ENCODE results near the gene JMJD8.

The JMJD8 gene

DNA sequence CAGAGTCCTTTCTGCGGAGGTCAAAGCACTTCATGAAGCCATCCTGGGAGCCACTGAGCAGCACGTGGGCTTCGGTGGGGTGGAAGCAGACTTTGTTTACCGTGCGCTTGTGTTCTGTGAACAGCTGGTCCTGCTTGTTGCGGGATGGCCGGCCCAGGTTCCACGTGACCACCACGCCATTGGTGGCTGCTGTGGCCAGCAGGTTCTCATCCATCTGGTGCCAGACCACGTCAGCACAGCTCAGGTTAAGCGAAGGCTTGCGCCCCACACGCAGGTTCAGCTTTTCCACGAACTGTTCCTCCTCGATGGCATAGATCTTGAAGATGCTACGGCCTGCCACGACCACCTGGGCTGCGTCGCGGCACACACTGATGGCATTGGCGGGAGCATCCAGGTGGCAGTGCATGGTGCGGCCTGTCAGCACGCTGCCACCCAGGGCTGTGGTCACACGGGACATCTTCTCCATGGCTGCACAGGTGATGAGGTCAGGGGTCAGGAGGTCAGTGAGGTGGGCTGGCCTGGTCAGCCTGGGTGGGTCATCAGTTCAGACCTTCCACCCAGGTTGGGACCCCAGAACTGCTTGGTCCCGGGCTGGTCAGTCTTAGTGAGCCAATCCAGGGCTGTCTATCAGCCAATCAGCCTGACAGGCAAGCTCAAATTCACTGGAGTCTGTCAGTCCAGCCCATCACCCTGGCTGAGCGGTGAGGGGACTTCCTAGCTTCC lies 5.2 kb upstream of the JMJD8 start:
- DNase-seq (ENCODE audit: low read depth), result no peak

DNA sequence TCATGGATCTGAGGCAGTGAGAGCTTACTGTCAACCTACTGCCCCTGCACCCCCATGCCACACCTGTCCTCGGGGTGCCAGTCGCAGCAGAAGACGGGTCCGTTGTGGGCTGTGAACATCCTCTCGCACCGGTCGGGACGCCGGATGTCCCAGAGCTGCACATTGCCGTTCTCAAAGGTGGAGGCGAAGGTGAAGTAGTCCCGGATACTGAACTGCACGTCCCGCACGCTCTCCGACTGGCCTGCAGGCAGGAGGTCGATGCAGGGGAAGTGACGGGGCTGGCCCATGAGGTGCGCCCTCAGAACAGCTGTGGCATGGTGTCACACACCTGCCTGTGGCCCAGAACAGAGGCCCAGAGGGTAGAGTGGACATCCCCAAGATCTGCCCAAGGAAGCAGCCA lies 3.4 kb upstream of the JMJD8 start:
- DNase-seq (ENCODE audit: low read depth), result no peak

DNA sequence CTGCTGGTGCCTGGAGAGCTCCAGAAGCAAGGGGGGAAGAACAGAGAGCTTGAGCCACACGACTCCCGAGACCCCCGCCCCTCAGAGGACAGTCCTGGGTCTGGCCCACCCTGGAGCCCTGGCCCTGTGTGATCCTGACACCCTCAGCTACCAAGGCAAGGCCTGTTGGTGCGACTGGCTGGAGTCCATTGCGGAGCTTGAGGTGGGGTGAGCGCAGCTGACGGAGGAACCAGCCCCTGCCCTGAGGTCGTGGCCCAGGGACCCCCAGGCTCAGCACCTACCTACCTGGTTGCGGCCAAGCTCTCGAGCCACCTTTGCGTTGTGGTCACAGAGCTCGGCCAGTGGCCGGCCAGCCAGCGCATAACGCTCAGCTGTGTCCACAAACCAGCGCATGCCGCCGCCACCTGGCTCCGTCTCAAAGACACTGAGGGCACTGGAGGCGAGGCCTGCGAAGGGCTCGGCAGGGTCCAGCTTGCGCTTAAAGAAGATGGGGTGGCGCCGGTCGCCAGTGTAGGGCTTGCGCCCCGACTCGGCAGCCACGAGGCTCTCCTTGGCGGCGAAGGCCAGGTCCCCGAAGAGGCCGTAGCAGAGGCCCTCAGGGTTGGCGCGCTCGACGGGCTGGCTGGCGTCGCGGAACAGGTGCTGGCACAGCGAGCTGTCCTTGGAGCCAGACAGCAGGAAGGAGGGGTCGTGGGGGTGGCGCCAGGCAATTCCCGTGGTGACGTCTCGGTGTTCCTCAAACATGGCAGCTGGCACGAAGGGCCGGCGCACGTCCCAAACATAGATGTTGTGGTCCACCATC lies 2.5 kb upstream of the JMJD8 start:
- DNase-seq (ENCODE audit: low read depth), result no peak

DNA sequence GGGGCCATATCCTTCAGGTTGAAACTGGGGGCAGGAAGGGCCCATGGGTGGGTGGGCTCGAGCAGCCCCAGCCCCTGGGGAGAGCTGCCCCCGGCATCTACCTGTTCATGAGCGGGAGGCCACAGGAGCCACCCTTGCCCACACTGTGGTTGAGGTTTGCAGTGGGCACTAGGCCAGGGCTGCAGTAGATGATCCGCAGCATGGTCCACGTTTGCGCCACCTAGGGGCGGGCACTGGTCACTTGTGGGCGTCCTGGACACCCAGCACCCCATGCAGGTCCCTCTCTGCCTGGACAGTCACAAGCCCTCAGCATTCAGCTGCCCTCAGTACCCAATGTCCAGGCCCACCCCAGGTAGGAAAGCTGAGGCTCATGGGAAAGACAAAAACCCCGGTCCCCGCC lies 1.8 kb upstream of the JMJD8 start:
- DNase-seq (ENCODE audit: low read depth), result no peak

DNA sequence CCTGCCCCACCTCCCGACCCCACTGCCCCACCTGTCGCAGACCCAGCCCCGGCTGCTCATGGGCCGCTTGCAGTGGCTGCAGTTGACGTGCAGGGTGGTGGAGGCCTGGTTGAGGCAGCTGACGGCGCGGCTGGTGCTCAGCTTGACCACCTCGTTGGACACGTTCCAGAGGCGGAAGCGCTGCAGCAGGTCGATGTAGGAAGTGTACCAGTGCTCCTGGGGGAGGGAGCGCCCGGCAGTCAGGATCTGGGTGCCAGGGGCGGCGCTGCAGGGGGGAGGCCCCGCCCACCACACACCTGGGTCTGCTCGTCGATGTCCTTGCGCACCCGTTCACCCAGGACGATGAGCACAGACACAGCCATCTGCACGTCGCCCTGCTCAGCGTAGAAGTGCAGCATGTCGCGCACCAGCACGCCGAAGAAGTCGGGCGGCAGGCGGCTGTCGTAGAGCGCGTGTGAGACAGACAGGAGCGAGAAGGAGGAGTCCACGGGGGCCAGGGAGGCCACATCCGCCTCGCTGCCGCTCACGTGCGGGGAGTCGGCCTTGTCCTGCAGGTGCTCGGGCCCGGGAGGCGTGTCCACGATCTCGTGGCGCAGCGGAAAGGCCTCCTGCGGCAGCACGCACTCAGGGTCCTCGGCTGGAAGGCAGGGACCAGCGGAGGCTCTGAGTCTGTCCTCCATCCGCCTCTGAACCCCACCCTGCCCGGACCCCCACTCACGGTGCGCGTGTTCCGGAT lies 995 bp upstream of the JMJD8 start:
- DNase-seq (ENCODE audit: low read depth), result no peak

DNA sequence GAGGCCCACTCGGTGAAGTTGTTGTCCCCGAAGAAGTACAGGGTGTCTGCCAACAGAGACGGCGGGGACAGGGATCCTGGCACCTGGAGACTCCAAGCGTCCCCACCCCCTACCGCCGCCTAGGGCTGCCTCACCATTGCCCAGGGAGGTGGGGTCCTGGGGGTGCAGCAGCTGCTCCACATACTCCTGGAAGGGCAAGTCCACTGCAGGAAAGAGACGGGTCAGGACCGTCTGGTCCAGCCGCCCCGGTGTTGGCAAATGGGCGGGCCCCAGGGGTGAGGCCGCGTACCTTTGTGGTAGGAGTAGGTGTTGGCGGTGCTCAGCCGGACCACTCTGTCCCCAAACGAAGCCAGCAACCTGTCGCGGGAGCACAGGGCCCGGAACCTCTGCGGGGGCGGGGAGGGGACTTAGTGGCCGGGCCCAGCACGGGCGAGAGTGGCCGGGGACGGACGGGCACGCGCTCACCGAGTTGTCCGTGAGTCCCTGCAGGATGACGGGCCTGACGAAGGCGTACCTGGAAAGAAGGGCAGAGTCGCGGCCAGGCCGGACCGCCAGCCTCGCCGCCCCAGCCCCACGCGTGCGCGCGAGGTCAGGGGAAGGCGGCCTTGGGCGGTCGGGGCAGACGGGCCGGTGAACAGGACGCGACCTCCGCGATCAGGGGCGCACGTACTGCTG lies 601 bp downstream of the JMJD8 start:
- DNase-seq (ENCODE audit: low read depth), result no peak

DNA sequence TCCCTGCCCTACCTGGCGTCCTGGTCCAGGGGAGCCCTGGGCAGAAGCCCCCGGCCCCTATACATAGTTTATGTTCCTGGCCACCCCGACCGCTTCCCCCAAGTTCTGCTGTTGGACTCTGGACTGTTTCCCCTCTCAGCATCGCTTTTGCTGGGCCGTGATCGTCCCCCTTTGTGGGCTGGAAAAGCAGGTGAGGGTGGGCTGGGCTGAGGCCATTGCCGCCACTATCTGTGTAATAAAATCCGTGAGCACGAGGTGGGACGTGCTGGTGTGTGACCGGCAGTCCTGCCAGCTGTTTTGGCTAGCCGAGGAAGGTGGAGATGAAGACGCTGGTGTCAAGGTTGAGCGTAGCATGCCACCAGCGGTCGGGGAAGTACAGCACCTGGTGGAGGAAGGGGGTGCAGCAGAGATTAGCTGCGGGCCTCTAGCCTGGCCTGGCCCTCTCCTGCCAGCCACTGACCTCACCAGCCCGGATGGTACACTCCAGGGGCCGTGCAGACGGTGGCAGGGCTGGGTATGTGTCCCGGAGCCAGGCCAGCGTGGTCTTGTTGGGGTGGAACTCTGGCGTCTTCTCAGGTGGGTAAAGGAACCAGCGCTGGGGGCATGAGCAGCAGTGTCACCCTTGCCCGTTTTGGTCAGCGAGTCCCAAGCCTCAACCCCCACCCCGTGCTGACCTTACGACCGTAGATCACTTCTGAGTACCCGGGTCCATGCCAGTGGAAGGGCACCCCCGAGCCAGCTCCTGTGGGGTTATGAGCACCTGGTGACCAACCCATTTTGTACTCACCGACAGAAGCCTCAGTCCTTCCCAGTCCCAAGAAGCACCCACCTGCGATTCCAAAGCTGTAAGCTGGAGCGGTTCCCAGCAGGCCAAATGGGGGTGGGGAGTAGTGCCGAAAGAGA lies 1.4 kb downstream of the JMJD8 start:
- no peak for DNase-seq (ENCODE audit: low read depth)

DNA sequence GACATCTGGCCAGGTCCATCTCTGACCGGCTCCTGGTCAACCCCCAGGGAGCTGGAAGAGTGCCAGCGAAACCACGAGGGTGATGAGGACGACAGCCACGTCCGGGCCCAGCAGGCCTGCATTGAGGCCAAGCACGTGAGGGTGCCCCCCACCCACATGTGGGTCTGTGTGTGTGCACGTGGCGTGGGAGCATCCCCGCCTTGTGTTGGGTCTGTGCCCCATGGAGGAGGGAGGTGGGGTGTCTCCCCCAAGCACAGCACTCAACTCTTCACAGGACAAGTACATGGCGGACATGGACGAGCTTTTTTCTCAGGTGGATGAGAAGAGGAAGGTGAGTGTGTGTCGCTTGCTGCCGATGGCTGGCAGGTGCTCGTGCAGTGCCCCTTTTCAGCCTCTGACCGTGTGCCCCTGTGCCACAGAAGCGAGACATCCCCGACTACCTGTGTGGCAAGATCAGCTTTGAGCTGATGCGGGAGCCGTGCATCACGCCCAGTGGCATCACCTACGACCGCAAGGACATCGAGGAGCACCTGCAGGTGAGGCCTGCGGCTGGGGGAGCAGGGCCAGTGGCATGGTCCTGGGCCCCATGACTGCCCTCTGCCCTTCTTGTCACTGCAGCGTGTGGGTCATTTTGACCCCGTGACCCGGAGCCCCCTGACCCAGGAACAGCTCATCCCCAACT lies 2.2 kb downstream of the JMJD8 start:
- no peak for DNase-seq (ENCODE audit: low read depth)

DNA sequence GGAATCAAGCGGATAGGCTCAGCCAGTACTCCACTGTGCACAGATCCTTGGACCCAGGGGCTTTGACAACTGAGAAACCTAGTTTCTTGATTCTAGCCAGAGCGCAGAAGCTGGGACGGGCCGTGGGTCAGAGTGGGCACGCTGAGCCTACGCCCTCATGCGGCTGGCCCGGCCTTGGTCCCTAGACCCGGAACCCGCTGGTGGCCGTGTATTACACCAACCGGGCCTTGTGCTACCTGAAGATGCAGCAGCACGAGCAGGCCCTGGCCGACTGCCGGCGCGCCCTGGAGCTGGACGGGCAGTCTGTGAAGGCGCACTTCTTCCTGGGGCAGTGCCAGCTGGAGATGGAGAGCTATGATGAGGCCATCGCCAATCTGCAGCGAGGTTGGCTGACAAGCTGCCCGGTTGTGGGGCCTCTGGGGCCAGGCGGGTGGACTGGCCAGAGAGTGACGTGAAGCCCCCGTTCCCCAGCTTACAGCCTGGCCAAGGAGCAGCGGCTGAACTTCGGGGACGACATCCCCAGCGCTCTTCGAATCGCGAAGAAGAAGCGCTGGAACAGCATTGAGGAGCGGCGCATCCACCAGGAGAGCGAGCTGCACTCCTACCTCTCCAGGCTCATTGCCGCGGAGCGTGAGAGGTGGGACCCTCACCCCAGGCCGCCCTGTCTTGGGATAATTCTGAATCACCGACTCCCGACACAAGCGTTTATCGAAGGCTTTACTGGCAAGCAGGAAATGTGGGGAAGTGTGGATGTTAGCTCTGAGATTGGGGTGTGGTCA lies 3.0 kb downstream of the JMJD8 start:
- DNase-seq (ENCODE audit: low read depth), result no peak

DNA sequence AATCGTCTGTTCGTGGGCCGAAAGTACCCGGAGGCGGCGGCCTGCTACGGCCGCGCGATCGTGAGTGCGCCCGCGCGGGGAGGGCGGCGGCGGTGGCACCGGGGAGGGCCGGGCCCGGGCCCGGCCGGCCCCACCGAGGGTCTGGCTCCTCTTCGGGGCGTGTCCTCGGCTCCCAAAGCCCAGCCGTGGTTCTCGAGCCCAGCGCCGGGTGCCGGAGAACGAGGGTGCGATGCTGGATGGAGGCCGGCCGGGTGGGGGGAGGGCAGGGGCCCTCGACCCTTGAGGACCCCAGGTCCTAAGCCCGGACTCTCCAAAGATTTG lies 3.5 kb downstream of the JMJD8 start:
- DNase-seq (ENCODE audit: low read depth), result no peak

DNA sequence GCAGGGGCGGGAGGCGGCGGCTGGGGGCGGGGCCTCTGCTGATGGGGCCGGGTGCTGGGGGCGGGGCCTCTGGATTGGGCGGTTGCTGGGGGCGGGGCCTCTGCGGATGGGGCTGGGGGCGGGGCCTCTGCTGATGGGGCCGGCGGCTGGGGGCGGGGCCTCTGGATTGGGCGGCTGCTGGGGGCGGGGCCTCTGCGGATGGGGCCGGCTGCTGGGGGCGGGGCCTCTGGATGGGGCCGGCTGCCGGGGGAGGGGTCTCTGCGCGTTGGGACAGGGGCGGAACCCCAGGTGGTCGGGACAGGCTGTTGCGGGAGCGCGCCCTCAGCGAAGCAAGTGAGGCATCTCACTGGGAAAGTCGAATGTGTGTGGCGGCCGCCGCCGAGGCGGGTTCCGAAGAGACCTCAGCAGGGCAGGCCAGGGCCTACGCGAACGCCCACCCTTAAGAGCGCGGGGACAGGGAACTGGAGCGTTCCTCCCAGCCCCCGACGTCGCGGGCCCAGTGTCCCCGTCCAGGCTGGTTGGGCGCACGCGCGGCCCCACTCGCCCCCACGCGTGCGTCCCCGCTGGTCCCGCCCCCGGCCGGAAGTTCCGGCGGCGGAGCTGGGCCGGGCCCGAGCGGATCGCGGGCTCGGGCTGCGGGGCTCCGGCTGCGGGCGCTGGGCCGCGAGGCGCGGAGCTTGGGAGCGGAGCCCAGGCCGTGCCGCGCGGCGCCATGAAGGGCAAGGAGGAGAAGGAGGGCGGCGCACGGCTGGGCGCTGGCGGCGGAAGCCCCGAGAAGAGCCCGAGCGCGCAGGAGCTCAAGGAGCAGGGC lies 4.1 kb downstream of the JMJD8 start, which contains the start of gene STUB1:
TSS of gene STUB1 (plus strand) at position 597 of the 811 bp plus-strand sequence. CDS start at position 713, 116 bp downstream.
- DNase-seq (ENCODE audit: low read depth), result peak; percentile 81

DNA sequence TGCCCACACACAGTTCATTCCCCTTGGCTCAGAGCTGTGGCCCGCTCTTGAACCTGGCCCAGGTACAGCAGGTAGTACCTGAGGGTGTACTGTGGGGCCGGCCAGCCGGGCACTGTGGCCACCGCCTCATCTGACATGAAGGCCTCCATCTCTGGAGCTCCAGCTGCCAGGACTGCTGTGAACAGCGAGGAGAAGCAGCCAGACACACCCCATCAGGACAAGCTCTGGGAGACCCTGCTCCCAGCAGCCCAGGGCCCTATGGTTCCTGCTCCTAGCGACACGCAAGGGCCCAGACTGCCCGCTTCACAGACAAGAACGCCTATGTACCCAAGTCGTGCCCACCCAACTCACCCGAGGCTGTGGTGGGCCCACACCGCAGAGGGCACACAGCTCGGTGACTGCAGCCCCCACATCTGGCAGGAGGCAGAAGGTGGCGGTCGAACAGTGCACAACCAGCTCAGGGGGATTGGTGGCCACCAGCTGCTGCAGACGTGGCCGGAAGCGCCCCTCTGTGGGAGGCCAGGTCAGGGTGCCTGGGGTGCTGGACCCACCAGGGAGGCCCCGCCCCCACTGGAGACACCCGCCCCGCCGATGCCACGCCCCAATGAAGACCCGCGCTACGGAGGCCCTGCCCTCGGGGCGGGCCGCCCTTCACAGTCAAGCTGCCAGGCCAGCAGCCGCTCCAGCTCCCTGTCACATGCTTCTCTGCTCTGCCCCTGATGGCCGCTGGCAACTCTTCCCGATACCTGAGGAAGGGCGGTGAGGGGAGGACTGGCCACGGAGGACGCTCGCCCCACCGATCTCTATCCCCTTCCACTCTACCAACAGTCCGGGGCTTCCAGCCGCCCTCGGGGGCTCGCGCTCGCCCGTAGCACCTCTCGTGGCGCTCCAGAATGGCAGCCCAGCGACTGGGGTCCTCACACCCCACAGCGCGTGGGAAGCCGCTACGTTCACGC lies 5.0 kb downstream of the JMJD8 start:
- DNase-seq (ENCODE audit: low read depth), result peak; percentile 44

DNA sequence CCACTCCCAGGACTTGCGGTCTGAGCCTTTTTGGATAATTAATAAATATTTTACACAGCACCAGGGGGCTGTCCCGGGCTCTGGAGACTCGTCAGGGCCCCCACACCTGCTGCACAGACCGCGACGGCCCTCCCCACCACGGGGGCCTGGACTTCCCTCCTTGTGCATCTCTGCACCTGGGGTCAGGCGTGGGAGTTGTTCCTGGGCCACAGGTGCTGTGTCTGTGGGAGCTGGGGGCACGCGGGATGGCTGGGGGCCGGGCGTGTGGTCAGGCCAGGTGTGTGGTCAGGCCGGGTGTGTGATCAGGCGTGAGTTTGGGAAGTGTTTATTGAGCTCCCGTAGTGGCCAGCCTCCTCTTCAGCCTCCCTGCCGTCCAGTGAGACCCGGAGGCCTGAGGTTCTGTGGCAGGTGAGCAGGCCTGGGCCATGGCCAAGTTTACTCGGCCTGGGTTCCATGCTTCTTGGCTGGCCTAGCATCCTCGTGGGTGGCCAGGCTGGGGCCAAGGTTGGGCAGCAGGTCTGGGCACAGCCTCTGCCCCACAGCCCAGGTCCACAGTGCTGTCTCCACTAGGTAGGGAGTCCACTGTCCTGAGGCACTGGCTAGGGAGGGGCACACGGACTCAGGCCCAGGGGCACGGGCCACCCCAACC lies 5.8 kb downstream of the JMJD8 start:
- DNase-seq (ENCODE audit: low read depth), result no peak

DNA sequence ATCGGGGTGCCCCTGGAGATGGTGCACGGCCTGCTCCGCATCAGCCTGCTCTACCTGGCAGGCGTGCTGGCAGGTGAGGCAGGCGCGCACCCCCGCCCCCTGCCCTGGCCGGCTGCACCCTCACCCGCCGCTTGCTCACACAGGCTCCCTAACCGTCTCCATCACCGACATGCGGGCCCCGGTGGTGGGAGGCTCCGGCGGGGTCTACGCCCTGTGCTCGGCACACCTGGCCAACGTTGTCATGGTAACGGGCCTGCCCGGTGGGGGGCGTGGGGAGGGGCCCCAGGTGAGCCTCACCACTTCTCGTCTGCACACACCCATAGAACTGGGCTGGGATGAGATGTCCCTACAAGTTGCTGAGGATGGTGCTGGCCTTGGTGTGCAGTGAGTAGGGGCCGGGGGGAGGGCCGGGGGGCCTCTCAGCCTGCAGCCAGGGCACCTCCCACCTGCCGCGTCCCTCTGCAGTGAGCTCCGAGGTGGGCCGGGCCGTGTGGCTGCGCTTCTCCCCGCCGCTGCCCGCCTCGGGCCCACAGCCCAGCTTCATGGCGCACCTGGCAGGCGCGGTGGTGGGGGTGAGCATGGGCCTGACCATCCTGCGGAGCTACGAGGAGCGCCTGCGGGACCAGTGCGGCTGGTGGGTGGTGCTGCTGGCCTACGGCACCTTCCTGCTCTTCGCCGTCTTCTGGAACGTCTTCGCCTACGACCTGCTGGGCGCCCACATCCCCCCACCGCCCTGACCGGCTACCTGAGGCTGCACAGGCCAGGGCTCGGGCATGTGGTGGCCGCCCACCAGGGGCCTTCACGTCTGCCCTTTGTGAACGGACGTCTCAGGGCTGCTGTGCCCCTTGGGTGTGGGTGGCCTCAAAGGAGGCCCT lies 6.6 kb downstream of the JMJD8 start:
- DNase-seq (ENCODE audit: low read depth), result no peak

DNA sequence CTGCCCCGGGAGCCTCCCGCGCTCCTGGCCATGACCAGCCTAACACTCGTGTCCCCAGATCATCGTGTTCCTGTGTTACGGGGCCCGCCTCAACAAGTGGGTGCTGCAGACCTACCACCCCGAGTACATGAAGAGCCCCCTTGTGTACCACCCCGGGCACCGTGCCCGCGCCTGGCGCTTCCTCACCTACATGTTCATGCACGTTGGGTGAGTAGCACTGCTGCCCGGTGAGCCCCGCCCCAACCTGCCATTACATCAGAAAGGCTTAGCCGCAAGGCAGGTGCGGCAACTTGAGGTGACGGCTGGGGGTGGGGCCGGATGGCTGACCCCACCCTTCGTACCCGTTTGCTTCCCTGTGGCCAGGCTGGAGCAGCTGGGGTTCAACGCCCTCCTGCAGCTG lies 7.2 kb downstream of the JMJD8 start:
- DNase-seq (ENCODE audit: low read depth), result no peak

DNA sequence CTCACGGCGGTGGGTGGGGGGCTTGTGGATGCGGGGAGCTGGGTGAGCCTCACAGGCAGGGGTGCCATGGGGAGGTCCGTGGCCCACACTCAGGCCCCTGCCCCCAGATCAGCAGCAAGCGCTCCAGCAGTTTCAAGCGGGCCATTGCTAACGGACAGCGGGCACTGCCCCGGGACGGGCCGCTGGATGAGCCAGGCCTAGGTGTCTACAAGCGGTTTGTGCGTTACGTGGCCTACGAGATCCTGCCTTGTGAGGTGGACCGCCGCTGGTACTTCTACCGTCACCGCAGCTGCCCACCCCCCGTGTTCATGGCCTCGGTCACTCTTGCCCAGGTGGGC lies 7.6 kb downstream of the JMJD8 start:
- DNase-seq (ENCODE audit: low read depth), result no peak
